Prostate gland (tissue), 2 donors: ENCODE measurements around the gene DDX39B. TPM values are rescaled to one million over a fixed set of nuclear protein-coding genes. Genes with fewer than 3 reads are reported as not detected.

Experiments used
- DNase-seq: peaks from one replicate; pipeline ENCODE4 v3.0.0-alpha.2; 2019; ENCODE audit warnings: low spot score
- H3K27ac ChIP-seq, 2 donors: fragments of 200-600 bp; sonication (generic); 2 replicates each; pipeline ENCODE4 v1.5.1; 2017 to 2019
- H3K27me3 ChIP-seq: fragments of 200-600 bp; sonication (generic); replicated peaks from 2 replicates; pipeline ENCODE4 v1.5.1; 2019; ENCODE audit not compliant: insufficient read depth
- H3K36me3 ChIP-seq, 2 donors: fragments of 200-600 bp; sonication (generic); 1 replicate in 1 of 2; 2 replicates in 1 of 2; pipeline versions ENCODE4 v1.5.1 to v1.8.1; 2017 to 2019
- H3K4me1 ChIP-seq: fragments of 200-600 bp; sonication (generic); replicated peaks from 2 replicates; pipeline ENCODE4 v1.5.1; 2019
- H3K4me3 ChIP-seq, 2 donors: fragments of 200-600 bp; sonication (generic); 2 replicates each; pipeline ENCODE4 v1.5.1; 2017 to 2019
- H3K9me3 ChIP-seq: fragments of 200-600 bp; sonication (generic); 2 replicates; pipeline ENCODE4 v1.5.1; 2017
- CTCF ChIP-seq, 4 experiments: fragments of 200-600 bp in 2 of 4; fragments of 450-650 bp in 2 of 4; sonication (generic) in 2 of 4; IDR thresholded peaks; 1 replicate in 3 of 4; 2 replicates in 1 of 4; pipeline ENCODE4 v1.5.1; 2016 to 2019; ENCODE audit warnings: antibody characterized with exemption in 4 of 4, mild to moderate bottlenecking in 2 of 4, moderate library complexity in 2 of 4
- POLR2A ChIP-seq: fragments of 450-650 bp; IDR thresholded peaks from one replicate; pipeline ENCODE4 v1.6.1; 2016; ENCODE audit warnings: antibody characterized with exemption, mild to moderate bottlenecking
- POLR2AphosphoS5 ChIP-seq: sonication (generic); formaldehyde crosslinking; IDR thresholded peaks from one replicate; pipeline ENCODE4 v1.6.1; 2017; ENCODE audit warnings: antibody characterized with exemption
- WGBS: methylation state at CpG from one replicate; pipeline ENCODE4 v1.1.5; 2018; 5-methylcytosine and 5-hydroxymethylcytosine counted together
- intact Hi-C: fragments of 100-400 bp; cut with DNase I; formaldehyde crosslinking; loops from one replicate; pipeline ENCODE4 v1.14.2; 2022
- total RNA-seq, 2 donors: library from RNA; depleted of rRNA; stranded (reverse); fragments of >200 nt; gene quantifications; one replicate each; pipeline ENCODE4 v1.1.0, GENCODE V29; 2016

DDX39B gene
- total RNA-seq, 2 donors from 2014 or later, result 227 to 390 TPM

- H3K4me3 ChIP-seq, result no peak overlapping the region
- TF ChIP-seq POLR2AphosphoS5 (no peak), CTCF (IDR thresholded peaks at IDR 0.05) (no peak), POLR2A (no peak)
- H3K4me1 ChIP-seq, result no peaks in the 10 kb centered on the region
- no peaks in the 10 kb centered on the region for H3K27me3 ChIP-seq
- intact Hi-C loops, result no loop called here
- H3K9me3 ChIP-seq, result no peaks in the 10 kb centered on the region
- H3K36me3 ChIP-seq, result no peaks in the 10 kb centered on the region
- H3K27ac ChIP-seq, result no peak overlapping the region
- 90% methylated on average over 3 of the region's 3 CpGs for WGBS
- DNase-seq, result no peak
Measured at GRCh38 chr6:31579119-31579505, 37.3 kb upstream of the DDX39B start.

DNA sequence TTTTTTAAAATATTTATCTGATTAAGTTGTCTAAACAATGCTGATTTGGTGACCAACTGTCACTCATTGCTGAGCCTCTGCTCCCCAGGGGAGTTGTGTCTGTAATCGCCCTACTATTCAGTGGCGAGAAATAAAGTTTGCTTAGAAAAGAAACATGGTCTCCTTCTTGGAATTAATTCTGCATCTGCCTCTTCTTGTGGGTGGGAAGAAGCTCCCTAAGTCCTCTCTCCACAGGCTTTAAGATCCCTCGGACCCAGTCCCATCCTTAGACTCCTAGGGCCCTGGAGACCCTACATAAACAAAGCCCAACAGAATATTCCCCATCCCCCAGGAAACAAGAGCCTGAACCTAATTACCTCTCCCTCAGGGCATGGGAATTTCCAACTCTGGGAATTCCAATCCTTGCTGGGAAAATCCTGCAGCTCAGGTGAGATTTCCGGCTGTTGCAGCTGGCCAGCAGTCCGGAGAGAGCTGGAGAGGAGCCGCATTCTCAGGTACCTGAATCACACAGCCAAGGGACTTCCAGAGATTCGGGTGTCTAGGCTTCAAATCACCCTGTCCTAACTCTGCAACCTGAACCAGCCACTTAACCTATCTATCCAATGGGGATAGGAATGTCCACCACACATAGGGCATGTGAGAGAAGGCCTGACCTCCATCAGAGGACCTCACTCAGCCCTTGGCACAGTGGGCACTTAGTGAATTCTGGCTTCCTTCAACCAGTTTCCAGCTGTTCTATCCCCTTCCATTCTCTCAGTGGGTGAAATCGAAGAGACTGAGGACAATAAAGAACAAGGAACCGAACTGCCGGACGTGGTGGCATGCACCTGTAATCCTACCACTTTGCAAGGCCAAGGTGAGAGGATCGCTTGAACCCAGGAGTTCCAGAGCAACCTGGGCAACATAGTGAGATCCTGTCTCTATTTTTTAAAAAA, 36.6 kb upstream of the DDX39B start:
- Histone ChIP-seq H3K9me3 (no peaks in the 10 kb centered on the region), H3K4me3 (no peak overlapping the region), H3K4me1 (no peaks in the 10 kb centered on the region), H3K27ac (no peak overlapping the region), H3K27me3 (no peaks in the 10 kb centered on the region), H3K36me3 (no peaks in the 10 kb centered on the region)
- WGBS, result 77% methylated on average over 12 of the region's 12 CpGs
- intact Hi-C loops, result no loop called here
- TF ChIP-seq CTCF (IDR thresholded peaks at IDR 0.05) (no peak), POLR2A (no peak), POLR2AphosphoS5 (no peak)
- DNase-seq, result no peak

DNA sequence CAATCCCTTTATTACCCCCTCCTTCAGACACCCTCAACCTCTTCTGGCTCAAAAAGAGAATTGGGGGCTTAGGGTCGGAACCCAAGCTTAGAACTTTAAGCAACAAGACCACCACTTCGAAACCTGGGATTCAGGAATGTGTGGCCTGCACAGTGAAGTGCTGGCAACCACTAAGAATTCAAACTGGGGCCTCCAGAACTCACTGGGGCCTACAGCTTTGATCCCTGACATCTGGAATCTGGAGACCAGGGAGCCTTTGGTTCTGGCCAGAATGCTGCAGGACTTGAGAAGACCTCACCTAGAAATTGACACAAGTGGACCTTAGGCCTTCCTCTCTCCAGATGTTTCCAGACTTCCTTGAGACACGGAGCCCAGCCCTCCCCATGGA, 35.8 kb upstream of the DDX39B start:
- H3K4me3 ChIP-seq, result no peak overlapping the region
- DNase-seq, result no peak
- no peak overlapping the region for H3K27ac ChIP-seq
- 95% methylated on average over 3 of the region's 3 CpGs for WGBS
- H3K9me3 ChIP-seq, result no peaks in the 10 kb centered on the region
- no peaks in the 10 kb centered on the region for H3K4me1 ChIP-seq
- no peak for TF ChIP-seq POLR2A
- no peak for TF ChIP-seq POLR2AphosphoS5
- no peak for TF ChIP-seq CTCF (IDR thresholded peaks at IDR 0.05)
- intact Hi-C loops, result no loop called here
- no peaks in the 10 kb centered on the region for H3K27me3 ChIP-seq
- no peaks in the 10 kb centered on the region for H3K36me3 ChIP-seq

DNA sequence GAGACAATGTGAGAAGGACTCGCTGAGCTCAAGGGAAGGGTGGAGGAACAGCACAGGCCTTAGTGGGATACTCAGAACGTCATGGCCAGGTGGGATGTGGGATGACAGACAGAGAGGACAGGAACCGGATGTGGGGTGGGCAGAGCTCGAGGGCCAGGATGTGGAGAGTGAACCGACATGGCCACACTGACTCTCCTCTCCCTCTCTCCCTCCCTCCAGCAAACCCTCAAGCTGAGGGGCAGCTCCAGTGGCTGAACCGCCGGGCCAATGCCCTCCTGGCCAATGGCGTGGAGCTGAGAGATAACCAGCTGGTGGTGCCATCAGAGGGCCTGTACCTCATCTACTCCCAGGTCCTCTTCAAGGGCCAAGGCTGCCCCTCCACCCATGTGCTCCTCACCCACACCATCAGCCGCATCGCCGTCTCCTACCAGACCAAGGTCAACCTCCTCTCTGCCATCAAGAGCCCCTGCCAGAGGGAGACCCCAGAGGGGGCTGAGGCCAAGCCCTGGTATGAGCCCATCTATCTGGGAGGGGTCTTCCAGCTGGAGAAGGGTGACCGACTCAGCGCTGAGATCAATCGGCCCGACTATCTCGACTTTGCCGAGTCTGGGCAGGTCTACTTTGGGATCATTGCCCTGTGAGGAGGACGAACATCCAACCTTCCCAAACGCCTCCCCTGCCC, 35.2 kb upstream of the DDX39B start:
- WGBS, result 87% methylated on average over 19 of the region's 19 CpGs
- no peak for DNase-seq
- Histone ChIP-seq H3K4me3 (no peak overlapping the region), H3K36me3 (no peaks in the 10 kb centered on the region), H3K9me3 (no peaks in the 10 kb centered on the region), H3K27ac (no peak overlapping the region), H3K27me3 (no peaks in the 10 kb centered on the region), H3K4me1 (no peaks in the 10 kb centered on the region)
- intact Hi-C loops, result no loop called here
- TF ChIP-seq CTCF (IDR thresholded peaks at IDR 0.05), result no peak
- no peak for TF ChIP-seq POLR2AphosphoS5
- no peak for TF ChIP-seq POLR2A
